Measurements from ENCODE around the gene BEND7.

Gene BEND7

GRCh38 chr10:13518076-13518692 lies 10.6 kb downstream of the BEND7 start:
- DNase-seq, result no peak

GRCh38 chr10:13517675-13518074 lies 11.1 kb downstream of the BEND7 start:
- DNase-seq, result no peak

GRCh38 chr10:13516176-13516575 lies 12.6 kb downstream of the BEND7 start:
- no peak for DNase-seq

DNA sequence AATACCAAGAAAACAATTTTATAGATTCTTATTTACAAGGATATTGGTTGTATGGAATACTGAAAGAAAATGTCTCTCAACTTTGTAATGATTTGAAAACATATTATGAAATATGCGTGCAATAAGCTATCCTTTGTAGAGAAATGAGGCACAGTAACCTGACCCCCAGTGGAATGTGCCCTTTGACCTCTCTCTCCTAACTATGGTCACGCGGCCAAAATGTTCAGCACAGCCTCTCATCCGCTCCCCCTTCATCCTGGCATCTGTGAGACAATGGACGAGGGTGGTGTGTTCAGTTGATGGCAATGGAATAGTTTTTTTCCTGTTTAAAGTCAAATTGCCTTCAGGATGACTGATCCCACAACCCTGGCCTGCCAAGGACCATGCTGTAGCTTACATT lies 13.3 kb downstream of the BEND7 start:
- no peak for DNase-seq

DNA sequence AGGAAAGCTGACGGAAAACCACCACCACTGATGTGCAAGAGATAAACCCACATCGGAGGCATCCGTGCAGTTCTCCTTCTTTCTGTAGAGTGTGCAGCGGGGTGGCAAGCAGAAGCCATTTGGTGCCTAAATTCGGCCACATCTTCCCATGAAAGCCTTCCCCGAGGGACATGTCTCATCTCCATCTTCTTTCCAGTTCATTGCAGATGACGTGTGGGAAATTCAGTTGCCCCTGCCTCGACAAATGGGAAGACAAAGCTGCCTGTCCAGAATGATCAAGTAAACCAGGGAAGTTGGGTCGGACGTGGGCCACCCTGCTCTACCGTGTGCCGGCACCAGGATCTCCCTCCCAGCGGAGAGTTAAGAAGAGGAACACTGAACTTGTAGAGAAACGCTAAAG lies 14.5 kb downstream of the BEND7 start:
- DNase-seq, result no peak

- no peak for DNase-seq
Measured at GRCh38 chr10:13512564-13512963, 16.2 kb downstream of the BEND7 start.

DNA sequence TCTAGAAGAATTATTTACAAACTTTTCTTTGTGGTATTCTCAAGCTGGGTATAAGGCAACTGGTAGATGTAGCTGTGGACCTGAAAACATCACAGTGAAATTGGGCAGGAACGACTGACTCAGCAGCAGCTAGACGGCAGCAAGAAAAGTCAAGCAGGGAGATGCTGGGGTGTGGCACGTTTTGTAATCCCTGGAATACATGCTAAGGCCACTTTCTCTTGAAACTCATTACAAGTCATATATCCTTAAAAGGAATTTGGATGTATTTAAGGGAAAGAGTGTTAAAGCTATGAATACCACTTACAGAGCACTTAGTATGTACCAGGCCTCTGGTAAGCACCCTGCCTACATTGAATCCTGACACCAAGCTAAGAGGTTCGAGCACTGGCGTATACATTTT lies 17.4 kb downstream of the BEND7 start:
- no peak for DNase-seq

- DNase-seq, result no peak
Measured at GRCh38 chr10:13505052-13505680, 23.6 kb downstream of the BEND7 start.

GRCh38 chr10:13503745-13504463 lies 24.9 kb downstream of the BEND7 start:
- no peak for DNase-seq

DNA sequence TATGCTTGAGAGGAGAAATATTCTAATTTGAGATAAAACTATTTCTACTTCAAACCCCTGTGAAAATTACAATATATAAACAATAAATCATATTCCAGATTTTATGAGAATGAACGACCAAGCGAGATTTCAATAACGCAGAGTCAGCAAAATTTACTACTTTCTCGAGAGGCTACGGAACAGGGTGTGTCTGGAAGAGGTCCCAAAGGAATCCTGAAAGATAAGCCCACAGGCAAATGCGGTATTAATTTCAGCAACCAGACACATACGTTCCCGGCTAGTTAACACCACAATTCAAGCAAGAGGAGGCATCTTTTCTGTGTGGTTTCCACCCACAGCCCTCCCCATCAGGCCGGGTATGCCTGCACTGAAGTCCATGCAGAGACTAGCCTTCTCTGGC lies 26.4 kb downstream of the BEND7 start:
- no peak for DNase-seq

DNA sequence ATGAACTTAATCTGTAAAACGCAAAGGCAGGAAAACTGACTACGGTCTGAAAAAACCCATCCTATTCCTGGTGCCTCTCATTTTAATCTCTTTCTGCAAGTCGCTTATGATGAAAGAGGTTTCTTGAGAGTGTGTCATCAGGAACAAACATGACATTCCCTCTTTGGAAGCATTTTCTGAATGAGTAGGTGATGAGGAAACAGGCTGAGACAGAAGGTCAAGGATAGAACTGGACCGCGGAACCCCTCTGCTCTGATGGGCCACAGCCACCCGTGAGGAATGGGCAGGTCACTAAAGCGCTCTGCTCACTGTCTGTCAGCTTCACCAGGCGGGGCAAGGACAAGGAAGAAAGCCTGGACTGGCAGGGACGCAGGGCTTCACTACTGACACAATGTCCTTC lies 28.6 kb downstream of the BEND7 start:
- DNase-seq, result no peak

GRCh38 chr10:13499150-13499549 lies 29.7 kb downstream of the BEND7 start:
- no peak for DNase-seq

DNA sequence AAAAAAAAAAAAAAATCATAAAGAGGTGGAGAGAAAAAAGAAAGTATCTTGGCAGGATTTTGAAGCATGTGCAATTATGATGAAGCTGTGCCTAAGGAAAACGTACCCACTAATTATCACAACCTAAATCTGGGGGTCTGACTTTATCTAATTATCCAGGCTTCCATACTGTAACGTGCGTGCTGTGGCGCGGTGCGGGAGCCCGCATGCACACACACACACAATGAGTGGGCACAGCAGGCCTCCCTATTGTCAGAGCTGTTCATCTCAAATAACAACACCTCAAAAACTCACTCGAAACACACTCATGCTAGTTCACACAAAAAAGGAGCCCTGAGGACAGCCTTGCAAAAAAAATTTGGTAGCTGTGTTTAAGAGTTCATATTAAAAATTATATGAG lies 31.9 kb downstream of the BEND7 start:
- DNase-seq, result no peak

DNA sequence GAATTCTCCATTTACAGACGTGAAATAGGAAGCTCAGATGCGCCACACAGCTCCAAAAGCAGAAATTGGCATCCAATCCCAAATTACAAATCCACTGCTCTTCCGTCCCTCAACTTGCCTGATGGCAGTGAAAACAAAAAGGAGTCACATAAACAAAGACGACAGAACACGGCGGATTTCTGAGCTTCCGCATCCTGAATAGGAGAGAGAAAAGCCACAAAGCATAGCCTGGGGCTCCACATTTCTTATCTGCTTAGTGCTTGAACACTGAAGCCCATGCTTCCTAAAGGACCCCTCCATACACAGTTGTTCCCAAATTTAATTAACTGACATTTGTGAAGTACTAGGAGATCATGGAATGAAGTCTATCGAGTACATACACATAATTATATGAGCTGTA lies 32.6 kb downstream of the BEND7 start:
- no peak for DNase-seq

DNA sequence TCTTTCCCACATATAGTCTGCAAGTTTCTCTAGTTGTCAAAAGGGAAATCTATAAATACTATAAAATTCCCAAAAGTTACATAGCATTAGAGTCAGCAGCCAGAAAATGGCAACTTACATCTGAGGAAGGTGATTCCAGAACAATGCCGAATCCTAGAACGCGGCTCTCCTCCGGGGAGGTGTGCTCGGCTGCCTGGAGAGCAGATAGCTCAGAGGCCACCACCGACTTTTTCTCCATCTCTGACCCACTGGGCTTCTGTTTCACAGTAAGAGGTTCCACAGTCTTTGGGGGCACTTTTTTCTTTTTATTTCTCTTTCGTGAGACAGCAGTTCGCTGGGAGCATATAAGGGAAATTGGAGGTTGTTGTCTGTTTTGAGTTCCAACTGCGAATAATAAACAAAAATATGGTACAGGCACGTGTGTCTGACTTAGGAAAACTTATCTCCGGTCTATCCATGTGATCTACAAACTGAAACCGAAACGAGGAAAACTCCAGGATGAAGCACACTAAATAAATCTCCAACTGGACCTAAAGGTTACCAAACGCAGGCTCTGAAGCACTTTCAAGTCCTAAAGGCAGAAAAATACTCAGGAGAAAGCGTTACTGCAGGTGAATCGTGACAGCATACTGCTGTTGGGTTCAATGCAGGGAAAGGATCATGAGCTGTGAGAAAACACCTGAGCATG lies 36.2 kb downstream of the BEND7 start:
- no peak for DNase-seq

- DNase-seq, result no peak
Measured at GRCh38 chr10:13491747-13492360, 37.0 kb downstream of the BEND7 start.

- no peak for DNase-seq
Measured at GRCh38 chr10:13490503-13490902, 38.3 kb downstream of the BEND7 start.

DNA sequence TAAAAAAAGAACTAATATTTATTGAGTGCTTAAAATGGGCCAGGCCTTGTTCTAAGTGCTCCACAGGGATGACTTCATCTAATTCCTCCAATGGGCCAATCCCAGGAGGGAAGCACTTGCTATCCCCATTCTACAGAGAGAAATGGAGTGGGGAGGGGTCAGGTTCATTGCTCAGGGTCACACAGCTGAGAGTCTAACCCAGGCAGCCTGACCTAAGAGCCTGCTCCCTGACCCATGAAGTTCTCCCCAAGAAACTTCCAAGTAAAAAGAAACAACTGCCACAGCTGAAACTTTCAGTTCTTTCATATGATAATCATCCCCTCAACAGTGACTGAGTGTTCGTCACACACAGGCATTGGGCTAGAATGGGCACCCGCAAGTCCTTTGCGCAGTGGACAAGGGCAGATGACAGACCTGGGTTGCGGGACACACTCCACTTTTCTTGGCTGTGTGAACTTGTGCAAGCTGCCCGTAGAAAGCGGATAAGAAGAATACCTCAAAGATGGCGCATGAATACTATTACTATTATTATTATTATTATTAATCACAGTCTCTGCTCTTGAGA lies 39.7 kb downstream of the BEND7 start:
- DNase-seq, result no peak

DNA sequence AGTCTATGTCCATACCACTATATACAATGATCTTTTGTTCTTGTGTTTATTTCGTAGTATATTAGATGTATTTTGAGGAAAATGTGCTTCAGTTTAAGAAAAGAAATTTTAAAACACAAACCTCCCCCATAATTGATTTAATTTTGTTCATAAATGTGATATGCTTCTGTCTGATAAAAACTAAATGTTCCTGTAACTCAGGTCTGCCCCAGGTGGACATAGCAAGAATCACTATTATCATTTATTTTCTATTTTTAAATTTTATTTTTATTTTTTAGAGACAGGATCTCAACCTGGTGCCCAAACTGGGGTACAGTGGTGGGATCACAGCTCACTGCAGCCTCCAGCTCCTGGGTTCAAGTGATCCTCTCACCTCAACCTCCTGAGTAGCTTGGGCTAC lies 43.2 kb downstream of the BEND7 start:
- no peak for DNase-seq

GRCh38 chr10:13483951-13484350 lies 44.9 kb downstream of the BEND7 start:
- DNase-seq, result no peak

- DNase-seq, result no peak
Measured at GRCh38 chr10:13483073-13483472, 45.7 kb downstream of the BEND7 start.

GRCh38 chr10:13481690-13482089 lies 47.1 kb downstream of the BEND7 start:
- no peak for DNase-seq

- DNase-seq, result no peak
Measured at GRCh38 chr10:13475124-13475523, 53.7 kb downstream of the BEND7 start.
